Epidermal melanocyte (primary cell): ENCODE results near the gene CFAP53.

Experiments used
- DNase-seq: peaks from one replicate; pipeline ENCODE4 v3.0.0; 2011; ENCODE audit warnings: low spot score; ENCODE audit not compliant: insufficient read length

The CFAP53 gene

GRCh38 chr18:50196261-50196660 lies 70.0 kb downstream of the CFAP53 start:
- no peak for DNase-seq

- DNase-seq = no peak
Observed at GRCh38 chr18:50195689-50196088, 70.6 kb downstream of the CFAP53 start.

GRCh38 chr18:50194631-50195532 lies 71.4 kb downstream of the CFAP53 start, which contains the start of gene MYO5B:
MYO5B (minus strand) TSS chr18:50195147; CDS start chr18:50194793, 354 bp downstream.
- DNase-seq = no peak

GRCh38 chr18:50193796-50194630 lies 72.3 kb downstream of the CFAP53 start:
- no peak for DNase-seq

- DNase-seq = no peak
Observed at GRCh38 chr18:50192995-50193795, 73.1 kb downstream of the CFAP53 start.

- DNase-seq = no peak
Observed at GRCh38 chr18:50190926-50191325, 75.4 kb downstream of the CFAP53 start.

- no peak for DNase-seq
Observed at GRCh38 chr18:50190236-50190635, 76.1 kb downstream of the CFAP53 start.

- no peak for DNase-seq
Observed at GRCh38 chr18:50189160-50189559, 77.1 kb downstream of the CFAP53 start.

- no peak for DNase-seq
Observed at GRCh38 chr18:50188652-50189051, 77.6 kb downstream of the CFAP53 start.

- DNase-seq = no peak
Observed at GRCh38 chr18:50187659-50188058, 78.6 kb downstream of the CFAP53 start.

GRCh38 chr18:50186385-50186784 lies 79.9 kb downstream of the CFAP53 start:
- no peak for DNase-seq

- DNase-seq = no peak
Observed at GRCh38 chr18:50183556-50183955, 82.7 kb downstream of the CFAP53 start.

- no peak for DNase-seq
Observed at GRCh38 chr18:50182511-50182910, 83.8 kb downstream of the CFAP53 start.

- DNase-seq = no peak
Observed at GRCh38 chr18:50181590-50181989, 84.7 kb downstream of the CFAP53 start.

GRCh38 chr18:50179465-50179864 lies 86.8 kb downstream of the CFAP53 start:
- no peak for DNase-seq

- DNase-seq = no peak
Observed at GRCh38 chr18:50177294-50177992, 88.9 kb downstream of the CFAP53 start.
